Omental fat pad (tissue), 4 donors: Measurements from ENCODE around the gene TUBB2B. TPM values are rescaled to one million over a fixed set of nuclear protein-coding genes. Genes with fewer than 3 reads are reported as not detected.
A peak's percentile ranks its signal among the peaks of the same experiment; 100 is the strongest.
"Not testable (repeated sequence)": the region's sequence is repeated elsewhere in the genome, so short reads cannot be mapped to it uniquely, and the experiment has no call there.

ENCODE experiments used
- ATAC-seq: fragments of 150-250 bp; one replicate; pipeline ENCODE4 v1.9.1; 2016; ENCODE audit warnings: mild to moderate bottlenecking, moderate library complexity; ENCODE audit not compliant: low FRiP score
- DNase-seq: peaks from one replicate; pipeline ENCODE4 v3.0.0-alpha.2; 2019; ENCODE audit warnings: low spot score
- total RNA-seq, 4 donors: library from RNA; depleted of rRNA; stranded (reverse); fragments of >200 nt; gene quantifications; one replicate each; pipeline ENCODE4 v1.1.0, GENCODE V29; 2016
- TF ChIP-seq, protein P1 (sequence below), 3 donors: fragments of 450-650 bp; IDR thresholded peaks; one replicate each; pipeline ENCODE4 v1.5.1; 2016 to 2017; ENCODE audit warnings: antibody characterized with exemption in 3 of 3, mild to moderate bottlenecking in 3 of 3, moderate library complexity in 2 of 3

Gene TUBB2B
- total RNA-seq, 4 donors from 2014 or later = 2.4 to 8.9 (median 3.9) TPM

DNA sequence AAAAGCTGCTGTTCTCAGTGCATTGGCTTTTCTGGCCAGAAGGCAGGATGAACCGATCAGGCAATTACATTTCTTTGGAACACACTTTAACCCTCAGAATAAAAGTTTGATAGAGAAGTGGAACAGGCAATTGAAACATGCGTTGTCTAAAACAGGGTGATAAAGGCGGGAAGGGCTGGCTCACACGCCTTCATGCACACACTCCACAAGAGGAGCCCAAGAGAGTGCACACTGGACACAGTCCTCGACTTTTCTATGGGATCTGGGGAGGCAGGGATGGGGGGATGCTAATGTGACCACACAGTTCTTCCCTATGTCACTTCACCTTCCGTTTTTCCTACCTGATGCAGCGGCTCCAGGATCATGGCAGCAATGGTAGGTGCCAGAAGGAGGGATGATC is 39.2 kb downstream of the TUBB2B start:
- ATAC-seq = no peak
- DNase-seq = no peak
- TF ChIP-seq, protein P1, sequence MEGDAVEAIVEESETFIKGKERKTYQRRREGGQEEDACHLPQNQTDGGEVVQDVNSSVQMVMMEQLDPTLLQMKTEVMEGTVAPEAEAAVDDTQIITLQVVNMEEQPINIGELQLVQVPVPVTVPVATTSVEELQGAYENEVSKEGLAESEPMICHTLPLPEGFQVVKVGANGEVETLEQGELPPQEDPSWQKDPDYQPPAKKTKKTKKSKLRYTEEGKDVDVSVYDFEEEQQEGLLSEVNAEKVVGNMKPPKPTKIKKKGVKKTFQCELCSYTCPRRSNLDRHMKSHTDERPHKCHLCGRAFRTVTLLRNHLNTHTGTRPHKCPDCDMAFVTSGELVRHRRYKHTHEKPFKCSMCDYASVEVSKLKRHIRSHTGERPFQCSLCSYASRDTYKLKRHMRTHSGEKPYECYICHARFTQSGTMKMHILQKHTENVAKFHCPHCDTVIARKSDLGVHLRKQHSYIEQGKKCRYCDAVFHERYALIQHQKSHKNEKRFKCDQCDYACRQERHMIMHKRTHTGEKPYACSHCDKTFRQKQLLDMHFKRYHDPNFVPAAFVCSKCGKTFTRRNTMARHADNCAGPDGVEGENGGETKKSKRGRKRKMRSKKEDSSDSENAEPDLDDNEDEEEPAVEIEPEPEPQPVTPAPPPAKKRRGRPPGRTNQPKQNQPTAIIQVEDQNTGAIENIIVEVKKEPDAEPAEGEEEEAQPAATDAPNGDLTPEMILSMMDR (IDR thresholded peaks at IDR 0.05) = no peak

DNA sequence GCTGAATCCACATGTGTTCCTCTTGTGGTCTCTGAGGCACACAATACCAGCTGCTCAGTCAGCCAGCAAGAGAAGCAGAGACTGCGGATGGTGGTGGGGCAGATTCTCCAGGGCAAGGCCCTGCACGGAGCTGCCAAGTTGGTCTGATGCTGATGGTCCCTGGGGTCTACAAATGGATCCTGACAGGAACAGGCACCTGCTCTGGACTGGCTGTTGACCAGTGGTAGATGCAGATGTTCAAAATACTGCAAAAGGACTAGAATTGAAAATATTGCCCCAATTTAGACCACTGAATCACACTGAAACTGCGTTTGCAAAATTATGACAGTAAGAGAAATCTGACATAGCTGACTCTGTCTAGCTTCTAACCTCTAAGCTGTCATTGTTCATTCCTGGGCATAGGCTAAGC is 40.5 kb downstream of the TUBB2B start:
- DNase-seq = no peak
- TF ChIP-seq, protein P1 (IDR thresholded peaks at IDR 0.05) = no peak
- ATAC-seq = no peak

- TF ChIP-seq, protein P1 (IDR thresholded peaks at IDR 0.05) = no peak
- DNase-seq (no peak), ATAC-seq (no peak)
These were observed 44.4 kb downstream of the TUBB2B start for GRCh38 chr6:3183066-3183465.

DNA sequence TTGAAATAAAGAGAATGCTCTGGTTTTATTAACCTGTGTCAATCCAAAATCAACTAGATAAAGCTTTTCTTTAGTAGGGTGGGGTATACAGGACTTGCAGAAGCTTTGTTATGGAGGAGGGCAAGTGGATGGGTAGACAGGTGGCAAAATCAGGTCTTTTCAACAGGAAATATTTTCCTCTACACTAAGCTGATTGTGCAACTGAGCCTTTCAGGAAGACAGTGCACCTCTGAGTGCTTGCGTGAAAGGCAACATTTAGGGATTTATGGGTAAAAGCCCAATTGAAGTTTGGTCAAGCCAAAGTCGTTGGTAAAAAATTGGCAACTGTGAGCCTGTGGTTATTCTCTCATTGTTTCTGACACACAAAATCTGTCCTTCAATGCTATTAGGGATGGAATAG is 46.3 kb downstream of the TUBB2B start:
- ATAC-seq (no peak), DNase-seq (no peak)
- TF ChIP-seq, protein P1 (IDR thresholded peaks at IDR 0.05) = no peak

DNA sequence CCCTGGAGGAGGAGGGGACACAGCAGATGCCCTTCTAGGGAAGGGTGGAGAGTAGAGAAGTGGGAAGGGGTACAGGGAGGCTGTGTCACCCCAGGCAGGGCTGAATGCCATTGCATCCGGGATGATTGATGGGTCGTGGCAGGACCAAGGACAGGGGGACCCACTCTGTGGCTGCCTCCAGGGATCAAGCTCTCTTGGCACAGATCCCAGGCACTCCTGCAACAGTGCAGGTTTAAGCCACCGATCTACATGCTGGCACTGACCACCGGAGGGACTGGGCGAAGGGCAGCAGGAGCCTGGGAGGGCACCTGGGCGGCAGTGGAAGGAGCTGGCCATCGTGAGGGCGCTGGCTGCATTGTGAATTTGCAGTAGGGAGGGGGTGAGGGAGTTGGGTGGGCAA is 47.5 kb downstream of the TUBB2B start:
- ATAC-seq = peak; percentile 42

GRCh38 chr6:3178666-3179065 is 48.8 kb downstream of the TUBB2B start:
- DNase-seq = not testable (repeated sequence)
- peak; percentile 25 for ATAC-seq

More for the DNA sequence above, 47.5 kb downstream of the TUBB2B start:
- not testable (repeated sequence) for DNase-seq

- DNase-seq (no peak), ATAC-seq (peak; percentile 77)
- TF ChIP-seq, protein P1 (IDR thresholded peaks at IDR 0.05) = no peak
These were observed 50.7 kb downstream of the TUBB2B start for GRCh38 chr6:3176562-3177355.

DNA sequence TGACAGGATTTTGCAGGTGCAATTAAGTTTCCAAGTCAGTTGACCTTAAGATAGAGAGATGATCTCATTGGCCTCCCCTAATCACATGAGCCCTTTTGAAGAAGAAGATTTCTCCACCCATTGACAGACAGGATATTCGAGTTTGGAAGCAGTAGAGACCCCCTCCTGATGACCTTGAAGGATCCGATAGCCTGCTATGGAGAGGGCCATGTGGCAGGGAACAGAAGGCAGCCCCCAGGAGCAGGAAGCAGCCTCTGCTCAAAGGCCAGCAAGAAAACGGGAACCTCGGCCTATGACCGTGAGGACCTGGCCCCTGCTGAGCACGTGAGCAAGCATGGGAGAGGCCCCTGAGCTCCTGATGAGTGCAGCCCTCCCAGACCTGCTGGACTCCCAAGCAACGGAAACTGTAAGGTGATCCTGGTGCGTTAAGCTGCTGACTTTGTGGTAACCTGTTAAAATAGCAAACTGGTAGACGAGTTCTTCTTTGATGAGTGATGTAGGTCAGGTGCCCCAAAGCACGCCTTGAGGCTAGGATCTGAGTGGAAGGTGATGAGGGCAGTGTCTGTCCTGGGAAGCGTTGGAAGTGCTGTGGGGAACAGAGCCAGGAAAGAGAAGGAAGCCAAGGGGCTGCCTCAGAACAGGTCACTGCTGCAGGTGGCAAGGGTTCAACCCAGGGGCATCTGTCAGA is 51.6 kb downstream of the TUBB2B start:
- ATAC-seq = no peak
- TF ChIP-seq, protein P1 (IDR thresholded peaks at IDR 0.05) = no peak
- DNase-seq = no peak
